K562 (cell line): ENCODE measurements around the gene S100G. TPM values are rescaled to one million over a fixed set of nuclear protein-coding genes. Genes with fewer than 3 reads are reported as not detected.

Experiments
- ATAC-seq: fragments of 200-7000 bp; cut with Tn5 transposase; 3 replicates; pipeline ENCODE4 v1.9.1; 2020; ENCODE audit warnings: moderate library complexity
- BruUV-seq: library from RNA; stranded (reverse); fragments of 400-500 nt; replicated peaks from 2 replicates; lab custom pipeline; 2021; lab: Mats Ljungman, UMichigan
- CTCF ChIA-PET: fragments of 300-600 bp; formaldehyde crosslinking; extraction: SDS; loops from one replicate; lab custom pipeline; 2021; ENCODE audit warnings: low intra/inter-chr PET ratio; lab: Yijun Ruan, JAX
- POLR2A ChIA-PET: fragments of 300-600, 350-650 bp; sonication (Branson Sonifier 250); formaldehyde crosslinking; extraction: SDS; loops from one replicate; lab custom pipeline; 2021; ENCODE audit warnings: antibody characterized with exemption, inconsistent platforms; lab: Yijun Ruan, JAX
- DNase-seq, 4 experiments: peaks; one replicate each; pipeline versions ENCODE4 v3.0.0 to v3.0.0-alpha.2; 2011 to 2018; ENCODE audit warnings: low spot score in 3 of 4, mixed read lengths in 3 of 4; ENCODE audit errors: extremely low read depth in 1 of 4
- FAIRE-seq: peaks from 2 replicates; lab custom pipeline; 2011; peaks lifted over from hg19 to GRCh38; lab: Jason Lieb, UNC
- H2AFZ ChIP-seq: 2 replicates; pipeline ENCODE4 v1.6.0; 2011; ENCODE audit warnings: low read depth, low read length, control low read depth, inconsistent platforms
- H3K27ac ChIP-seq: fragments of 200-600 bp; 3 replicates; pipeline ENCODE4 v1.8.0; 2011; ENCODE audit warnings: low read depth, mild to moderate bottlenecking, control low read depth, inconsistent platforms, low read length, moderate library complexity, mixed read lengths; ENCODE audit errors: extremely low read depth
- H3K27me3 ChIP-seq, 2 experiments: fragments of 300-600 bp in 1 of 2; 2 replicates in 1 of 2; 3 replicates in 1 of 2; pipeline versions ENCODE4 v1.6.0 to v1.8.0; 2011; ENCODE audit warnings: inconsistent platforms in 2 of 2, low read length in 2 of 2, mild to moderate bottlenecking in 1 of 2, mixed read lengths in 1 of 2, moderate library complexity in 1 of 2; ENCODE audit not compliant: control insufficient read depth in 2 of 2, insufficient read depth in 2 of 2
- H3K36me3 ChIP-seq: fragments of 300-600 bp; 3 replicates; pipeline ENCODE4 v1.8.0; 2011; ENCODE audit warnings: mild to moderate bottlenecking, low read length, inconsistent platforms; ENCODE audit not compliant: control insufficient read depth, insufficient read depth
- H3K4me1 ChIP-seq, 2 experiments: fragments of 200-600 bp in 1 of 2; replicated peaks in 1 of 2; 2 replicates in 1 of 2; 3 replicates in 1 of 2; pipeline versions ENCODE4 v1.5.1 to v1.8.0; 2011; ENCODE audit warnings: inconsistent platforms in 2 of 2, low read length in 2 of 2, mild to moderate bottlenecking in 1 of 2, mixed read lengths in 1 of 2, moderate library complexity in 1 of 2; ENCODE audit not compliant: control insufficient read depth in 2 of 2, insufficient read depth in 2 of 2
- H3K4me2 ChIP-seq: 2 replicates; pipeline ENCODE4 v1.6.1; 2011; ENCODE audit warnings: low read length, control low read depth, inconsistent platforms, mixed read lengths; ENCODE audit not compliant: insufficient read depth
- H3K4me3 ChIP-seq: fragments of 200-600 bp; sonication (generic), shearing (Covaris generic); 2 replicates; pipeline ENCODE4 v1.5.1; 2016; ENCODE audit warnings: control low read depth, inconsistent platforms
- H3K79me2 ChIP-seq: fragments of 200-600 bp; 3 replicates; pipeline ENCODE4 v1.8.0; 2011; ENCODE audit warnings: low read length, inconsistent platforms; ENCODE audit not compliant: control insufficient read depth, insufficient read depth
- H3K9ac ChIP-seq, 2 experiments: 2 replicates each; pipeline versions ENCODE4 v1.6.0 to v1.6.1; 2011; ENCODE audit warnings: low read depth in 2 of 2, low read length in 2 of 2, control low read depth in 1 of 2, inconsistent platforms in 1 of 2, mild to moderate bottlenecking in 1 of 2, mixed read lengths in 1 of 2; ENCODE audit not compliant: insufficient read depth in 1 of 2
- H3K9me1 ChIP-seq: one replicate; pipeline ENCODE4 v1.6.0; 2011; ENCODE audit warnings: inconsistent platforms, mild to moderate bottlenecking, low read length, moderate library complexity; ENCODE audit not compliant: control insufficient read depth, insufficient read depth
- H3K9me3 ChIP-seq: replicated peaks from 2 replicates; pipeline ENCODE4 v1.5.1; 2011; ENCODE audit warnings: low read depth, low read length, inconsistent platforms; ENCODE audit not compliant: control insufficient read depth, insufficient read depth
- H4K20me1 ChIP-seq: replicated peaks from 2 replicates; pipeline ENCODE4 v1.6.1; 2011; ENCODE audit warnings: low read length, inconsistent platforms, mixed read lengths; ENCODE audit not compliant: control insufficient read depth, insufficient read depth
- ARID3B ChIP-seq: fragments of 250-450 bp; sonication (Bioruptor Pico); IDR thresholded peaks from 2 replicates; pipeline ENCODE4 v1.4.0; 2020; ENCODE audit warnings: borderline replicate concordance
- E2F5 ChIP-seq: sonication (generic); formaldehyde crosslinking; IDR thresholded peaks from 2 replicates; pipeline ENCODE4 v1.8.0; 2022; ENCODE audit warnings: mild to moderate bottlenecking, missing genetic modification reagents
- FOXA3 ChIP-seq, 2 experiments: fragments of 450-650 bp in 1 of 2; sonication (generic) in 1 of 2; formaldehyde crosslinking; IDR thresholded peaks in 1 of 2; conservative IDR thresholded peaks in 1 of 2; 2 replicates each; pipeline versions ENCODE4 v1.4.0 to v1.8.0; 2020 to 2022; ENCODE audit warnings: mild to moderate bottlenecking in 2 of 2, missing genetic modification reagents in 1 of 2
- GABPB2 ChIP-seq: fragments of 250-450 bp; sonication (Bioruptor Pico); conservative IDR thresholded peaks from 2 replicates; pipeline ENCODE4 v1.5.1; 2021; ENCODE audit warnings: mild to moderate bottlenecking
- KDM2B ChIP-seq: fragments of 250-450 bp; sonication (Bioruptor Pico); IDR thresholded peaks from 2 replicates; pipeline ENCODE4 v1.8.0; 2021; ENCODE audit warnings: mild to moderate bottlenecking, moderate library complexity
- KLF10 ChIP-seq: fragments of 250-450 bp; sonication (Bioruptor Pico); IDR thresholded peaks from 2 replicates; pipeline ENCODE4 v1.6.1; 2021; ENCODE audit warnings: matching md5 sums
- NFXL1 ChIP-seq: fragments of 450-650 bp; formaldehyde crosslinking; IDR thresholded peaks from 2 replicates; pipeline ENCODE4 v1.4.0; 2021; ENCODE audit warnings: mild to moderate bottlenecking
- RBM14 ChIP-seq: fragments of 200-400 bp; formaldehyde crosslinking; IDR thresholded peaks from 2 replicates; pipeline ENCODE4 v1.6.1; 2018; ENCODE audit warnings: low read depth, mild to moderate bottlenecking, low read length, moderate library complexity, borderline replicate concordance; ENCODE audit not compliant: insufficient read depth
- SAFB ChIP-seq: fragments of 200-400 bp; formaldehyde crosslinking; IDR thresholded peaks from 2 replicates; pipeline ENCODE4 v1.6.1; 2017; ENCODE audit warnings: low read depth, low read length, borderline replicate concordance
- SRSF9 ChIP-seq: fragments of 200-400 bp; formaldehyde crosslinking; IDR thresholded peaks from 2 replicates; pipeline ENCODE4 v1.6.1; 2017; ENCODE audit warnings: low read depth, low read length, borderline replicate concordance
- ZKSCAN1 ChIP-seq: fragments of 150-350 bp; IDR thresholded peaks from 2 replicates; pipeline ENCODE4 v1.6.1; 2016; ENCODE audit warnings: low read depth, low read length
- WGBS: fragments of 100-300 bp; shearing (Covaris generic); methylation state at CpG from one replicate; pipeline ENCODE4 v1.1.6; 2016; ENCODE audit warnings: low coverage, mixed read lengths; ENCODE audit not compliant: insufficient coverage; ENCODE audit errors: missing lambda C conversion rate; 5-methylcytosine and 5-hydroxymethylcytosine counted together
- in situ Hi-C: fragments of 300-500 bp; cut with MboI; formaldehyde crosslinking; loops from 4 replicates; pipeline ENCODE4 v1.15.0; 2018; ENCODE audit warnings: inconsistent platforms, mixed read lengths
- intact Hi-C: fragments of 100-400 bp; cut with micrococcal nuclease; formaldehyde crosslinking; loops from 2 replicates; pipeline ENCODE4 v1.14.2; 2022
- polyA plus RNA-seq, 8 experiments: library from polyadenylated mRNA; depleted of rRNA in 4 of 8; stranded (reverse) in 5 of 8; unstranded in 3 of 8; fragments of >200 nt; fragmentation: Nextera tagmentation in 2 of 8; fragmentation: Illumina TruSeq in 1 of 8; extraction: Ambion mirVana in 2 of 8; extraction: Trizol in 1 of 8; gene quantifications; 2 replicates each; pipeline versions ENCODE4 v1.2.1 to v1.2.3, GENCODE V29; 2011 to 2014; ENCODE audit warnings: inconsistent platforms in 1 of 8, missing spikeins in 1 of 8
- total RNA-seq, 7 experiments: library from RNA; depleted of rRNA in 6 of 7; stranded (reverse); fragments of >200 nt in 6 of 7; fragmentation: Illumina TruSeq in 2 of 7; extraction: Trizol in 2 of 7; gene quantifications; 2 replicates each; pipeline versions ENCODE4 v1.2.1 to v1.2.3, GENCODE V29; 2011 to 2021; ENCODE audit warnings: low replicate concordance in 1 of 7
- TF ChIP-seq, protein P1 (sequence below): fragments of 450-650 bp; IDR thresholded peaks from 2 replicates; pipeline ENCODE4 v1.7.1; 2018; ENCODE audit warnings: mild to moderate bottlenecking, low read depth; ENCODE audit not compliant: partially characterized antibody
- TF ChIP-seq, protein P2 (sequence below): fragments of 450-650 bp; formaldehyde crosslinking; IDR thresholded peaks from 2 replicates; pipeline ENCODE4 v1.4.0; 2022; ENCODE audit warnings: mild to moderate bottlenecking, moderate library complexity

The S100G gene
- total and polyA plus RNA-seq, 9 of the 15 experiments (the other 6 are each of a cell fraction or from before 2014, with no cell fraction given) = not detected

DNA sequence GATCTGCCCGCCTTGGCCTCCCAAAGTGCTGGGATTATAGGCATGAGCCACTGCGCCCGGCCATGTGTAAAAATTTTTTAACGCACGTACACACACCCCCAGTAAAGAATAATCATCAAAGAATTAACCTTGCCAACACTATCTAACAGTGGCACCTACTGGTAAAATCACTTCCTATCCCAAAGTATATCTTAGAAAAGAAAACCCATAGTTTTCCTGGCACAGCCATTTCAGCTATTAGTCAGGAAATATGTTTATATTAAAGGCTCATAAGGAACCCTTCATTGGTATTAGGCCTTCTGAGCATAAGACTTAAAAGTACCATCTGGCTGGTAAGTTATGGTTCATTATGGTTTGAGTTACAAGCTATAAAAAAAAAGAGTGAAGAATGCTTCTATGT lies 14.1 kb downstream of the S100G start (continued):
- TF ChIP-seq ARID3B (no peak), RBM14 (no peak)
- TF ChIP-seq, all 486 proteins: peak for 0

- TF ChIP-seq NFXL1 (CRISPR knock-in tag) (no peak), GABPB2 (no peak), SAFB (no peak), KLF10 (CRISPR knock-in tag) (no peak), KDM2B (CRISPR knock-in tag) (no peak), E2F5 (CRISPR knock-in tag) (no peak), FOXA3 (CRISPR knock-in tag; conservative IDR thresholded peaks at IDR 0.05 in 1 of 2, IDR thresholded peaks at IDR 0.05 in 1 of 2) (no peak), ZKSCAN1 (no peak), SRSF9 (no peak)
- TF ChIP-seq, protein P1, sequence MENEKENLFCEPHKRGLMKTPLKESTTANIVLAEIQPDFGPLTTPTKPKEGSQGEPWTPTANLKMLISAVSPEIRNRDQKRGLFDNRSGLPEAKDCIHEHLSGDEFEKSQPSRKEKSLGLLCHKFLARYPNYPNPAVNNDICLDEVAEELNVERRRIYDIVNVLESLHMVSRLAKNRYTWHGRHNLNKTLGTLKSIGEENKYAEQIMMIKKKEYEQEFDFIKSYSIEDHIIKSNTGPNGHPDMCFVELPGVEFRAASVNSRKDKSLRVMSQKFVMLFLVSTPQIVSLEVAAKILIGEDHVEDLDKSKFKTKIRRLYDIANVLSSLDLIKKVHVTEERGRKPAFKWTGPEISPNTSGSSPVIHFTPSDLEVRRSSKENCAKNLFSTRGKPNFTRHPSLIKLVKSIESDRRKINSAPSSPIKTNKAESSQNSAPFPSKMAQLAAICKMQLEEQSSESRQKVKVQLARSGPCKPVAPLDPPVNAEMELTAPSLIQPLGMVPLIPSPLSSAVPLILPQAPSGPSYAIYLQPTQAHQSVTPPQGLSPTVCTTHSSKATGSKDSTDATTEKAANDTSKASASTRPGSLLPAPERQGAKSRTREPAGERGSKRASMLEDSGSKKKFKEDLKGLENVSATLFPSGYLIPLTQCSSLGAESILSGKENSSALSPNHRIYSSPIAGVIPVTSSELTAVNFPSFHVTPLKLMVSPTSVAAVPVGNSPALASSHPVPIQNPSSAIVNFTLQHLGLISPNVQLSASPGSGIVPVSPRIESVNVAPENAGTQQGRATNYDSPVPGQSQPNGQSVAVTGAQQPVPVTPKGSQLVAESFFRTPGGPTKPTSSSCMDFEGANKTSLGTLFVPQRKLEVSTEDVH = no peak
- TF ChIP-seq, protein P2, sequence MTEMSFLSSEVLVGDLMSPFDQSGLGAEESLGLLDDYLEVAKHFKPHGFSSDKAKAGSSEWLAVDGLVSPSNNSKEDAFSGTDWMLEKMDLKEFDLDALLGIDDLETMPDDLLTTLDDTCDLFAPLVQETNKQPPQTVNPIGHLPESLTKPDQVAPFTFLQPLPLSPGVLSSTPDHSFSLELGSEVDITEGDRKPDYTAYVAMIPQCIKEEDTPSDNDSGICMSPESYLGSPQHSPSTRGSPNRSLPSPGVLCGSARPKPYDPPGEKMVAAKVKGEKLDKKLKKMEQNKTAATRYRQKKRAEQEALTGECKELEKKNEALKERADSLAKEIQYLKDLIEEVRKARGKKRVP (CRISPR knock-in tag) = no peak
- H3K4me3 ChIP-seq = no peak overlapping the region
- ATAC-seq (no peak), FAIRE-seq (no peak), DNase-seq (no peak)
- CTCF ChIA-PET = interaction anchor here (0.7 kb wide), 1 partner anchor 232 kb away, joined by 3 read pairs; no protein-coding TSS in a partner anchor
- no peaks in the 10 kb centered on the region for H3K4me1 ChIP-seq
- BruUV-seq = no TSS peak
- no peak overlapping the region for H2AFZ ChIP-seq
- WGBS = 56% methylated on average over 2 of the region's 2 CpGs
- H3K4me2 ChIP-seq = no peak overlapping the region
- no peaks in the 10 kb centered on the region for H3K9me1 ChIP-seq
- intact Hi-C loops = no loop called here
- in situ Hi-C loops = loop anchor here (25.0 kb wide), 1 partner anchor 402 kb away; no protein-coding TSS in a partner anchor
- H3K79me2 ChIP-seq = no peaks in the 10 kb centered on the region
- no peak overlapping the region for H3K9ac ChIP-seq
- no peaks in the 10 kb centered on the region for H4K20me1 ChIP-seq
- H3K9me3 ChIP-seq = no peaks in the 10 kb centered on the region
- no peak overlapping the region for H3K27ac ChIP-seq
- H3K36me3 ChIP-seq = peaks cover 23% of the 10 kb centered on the region; the same call in 2 of the 3 replicates
- POLR2A ChIA-PET = no interaction called here
- H3K27me3 ChIP-seq = no peaks in the 10 kb centered on the region
These were observed 14.7 kb downstream of the S100G start for GRCh38 chrX:16664626-16665025.
